RWPE1 (cell line): ENCODE measurements around the gene NFATC2.

Experiments
- CTCF ChIA-PET: fragments of 350-600 bp; sonication (Branson Sonifier 250); formaldehyde crosslinking; extraction: SDS; loops from one replicate; lab custom pipeline; 2021; lab: Yijun Ruan, JAX
- POLR2A ChIA-PET: fragments of 400-600 bp; formaldehyde crosslinking; extraction: SDS; loops from one replicate; lab custom pipeline; 2020; ENCODE audit warnings: antibody characterized with exemption; ENCODE audit not compliant: low non-redundant PET; lab: Yijun Ruan, JAX
- DNase-seq: peaks from one replicate; pipeline ENCODE4 v3.0.0; 2012; ENCODE audit warnings: low spot score
- H3K27ac ChIP-seq: fragments of 450-650 bp; 2 replicates; pipeline ENCODE4 v1.5.1; 2017
- TF ChIP-seq, protein P1 (sequence below): fragments of 450-650 bp; conservative IDR thresholded peaks from 2 replicates; pipeline ENCODE4 v1.5.1; 2017; ENCODE audit warnings: low read depth, mild to moderate bottlenecking

NFATC2 gene

GRCh38 chr20:51353491-51353890 lies 189.0 kb downstream of the NFATC2 start:
- TF ChIP-seq, protein P1, sequence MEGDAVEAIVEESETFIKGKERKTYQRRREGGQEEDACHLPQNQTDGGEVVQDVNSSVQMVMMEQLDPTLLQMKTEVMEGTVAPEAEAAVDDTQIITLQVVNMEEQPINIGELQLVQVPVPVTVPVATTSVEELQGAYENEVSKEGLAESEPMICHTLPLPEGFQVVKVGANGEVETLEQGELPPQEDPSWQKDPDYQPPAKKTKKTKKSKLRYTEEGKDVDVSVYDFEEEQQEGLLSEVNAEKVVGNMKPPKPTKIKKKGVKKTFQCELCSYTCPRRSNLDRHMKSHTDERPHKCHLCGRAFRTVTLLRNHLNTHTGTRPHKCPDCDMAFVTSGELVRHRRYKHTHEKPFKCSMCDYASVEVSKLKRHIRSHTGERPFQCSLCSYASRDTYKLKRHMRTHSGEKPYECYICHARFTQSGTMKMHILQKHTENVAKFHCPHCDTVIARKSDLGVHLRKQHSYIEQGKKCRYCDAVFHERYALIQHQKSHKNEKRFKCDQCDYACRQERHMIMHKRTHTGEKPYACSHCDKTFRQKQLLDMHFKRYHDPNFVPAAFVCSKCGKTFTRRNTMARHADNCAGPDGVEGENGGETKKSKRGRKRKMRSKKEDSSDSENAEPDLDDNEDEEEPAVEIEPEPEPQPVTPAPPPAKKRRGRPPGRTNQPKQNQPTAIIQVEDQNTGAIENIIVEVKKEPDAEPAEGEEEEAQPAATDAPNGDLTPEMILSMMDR: no peak
- ChIA-PET POLR2A (no interaction called here), CTCF (interaction anchor here (0.7 kb wide), 2 partner anchors 31 to 78 kb away, joined by 3 read pairs; no protein-coding TSS in a partner anchor)
- no peak overlapping the region for H3K27ac ChIP-seq
- no peak for DNase-seq

- H3K27ac ChIP-seq: no peak overlapping the region
- no peak for DNase-seq
- POLR2A ChIA-PET: no interaction called here
- TF ChIP-seq, protein P1: no peak
- CTCF ChIA-PET: interaction anchor here (0.7 kb wide), 1 partner anchor 77 kb away, joined by 3 read pairs; no protein-coding TSS in a partner anchor
Measured at GRCh38 chr20:51352791-51353190, 189.7 kb downstream of the NFATC2 start.

DNA sequence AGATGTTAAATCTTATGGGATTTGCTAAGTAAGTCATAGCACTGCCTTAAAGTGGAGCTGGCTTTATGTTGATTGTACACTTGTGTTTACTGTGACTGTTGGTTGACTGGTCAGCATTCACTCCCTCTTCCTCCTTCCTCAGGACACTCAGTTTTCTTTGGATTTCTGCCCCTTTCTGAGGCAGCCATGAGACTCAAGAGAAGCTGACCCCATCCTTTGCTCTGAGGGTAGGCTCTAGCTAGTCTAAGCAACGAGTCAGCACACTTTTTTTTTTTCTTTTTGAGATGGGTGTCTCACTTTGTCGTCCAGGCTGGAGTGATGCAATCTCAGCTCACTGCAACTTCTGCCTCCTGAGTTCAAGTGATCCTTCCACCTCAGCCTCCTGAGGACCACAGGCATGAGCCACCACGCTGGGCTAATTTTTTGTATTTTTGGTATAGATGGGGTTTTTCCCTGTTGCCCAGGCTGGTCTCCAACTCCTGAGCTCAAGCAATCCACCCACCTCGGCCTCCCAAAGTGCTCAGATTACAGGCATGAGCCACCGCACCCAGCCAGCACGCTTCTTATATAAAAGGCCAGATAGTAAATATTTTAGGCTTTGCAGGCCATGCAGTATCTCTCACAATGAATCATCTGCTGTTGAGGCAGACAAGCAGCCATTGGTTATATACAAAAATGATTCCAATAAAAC lies 191.4 kb downstream of the NFATC2 start:
- CTCF ChIA-PET: interaction anchor here (0.6 to 0.9 kb wide), 4 partner anchors 19 to 382 kb away, joined by 3 to 4 read pairs (median 3); no protein-coding TSS in a partner anchor
- DNase-seq: no peak

DNA sequence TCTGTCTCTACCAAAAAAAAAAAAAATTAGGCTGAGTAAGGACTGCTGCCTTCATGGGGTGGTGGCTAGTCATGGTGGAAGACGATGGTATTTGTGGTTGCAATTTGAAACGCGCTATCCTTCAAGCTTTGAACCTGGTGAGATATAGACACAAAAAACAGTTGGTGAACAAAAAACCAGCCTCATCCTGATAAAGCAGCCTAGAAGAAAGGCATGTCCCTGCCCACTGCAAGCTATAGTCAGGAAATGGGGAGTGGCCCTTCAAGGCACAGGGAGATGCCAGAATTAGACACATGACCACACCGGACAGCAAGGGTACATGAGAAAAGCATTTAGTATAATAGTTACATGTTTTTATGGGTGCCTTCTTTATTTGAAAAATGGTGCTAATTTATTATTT lies 193.6 kb downstream of the NFATC2 start:
- TF ChIP-seq, protein P1: no peak
- no peak overlapping the region for H3K27ac ChIP-seq
- CTCF ChIA-PET: no interaction called here
- POLR2A ChIA-PET: no interaction called here
- DNase-seq: no peak

More for the DNA sequence above, 191.4 kb downstream of the NFATC2 start:
- POLR2A ChIA-PET: no interaction called here
- TF ChIP-seq, protein P1: no peak
- peak overlapping the region; percentile 9; the same call in 1 of the 2 replicates for H3K27ac ChIP-seq

GRCh38 chr20:51347831-51348230 lies 194.7 kb downstream of the NFATC2 start:
- TF ChIP-seq, protein P1: no peak
- ChIA-PET CTCF (interaction anchor here (0.5 to 0.6 kb wide), 2 partner anchors 119 to 276 kb away, joined by 3 to 7 read pairs; no protein-coding TSS in a partner anchor), POLR2A (no interaction called here)
- no peak overlapping the region for H3K27ac ChIP-seq
- no peak for DNase-seq

DNA sequence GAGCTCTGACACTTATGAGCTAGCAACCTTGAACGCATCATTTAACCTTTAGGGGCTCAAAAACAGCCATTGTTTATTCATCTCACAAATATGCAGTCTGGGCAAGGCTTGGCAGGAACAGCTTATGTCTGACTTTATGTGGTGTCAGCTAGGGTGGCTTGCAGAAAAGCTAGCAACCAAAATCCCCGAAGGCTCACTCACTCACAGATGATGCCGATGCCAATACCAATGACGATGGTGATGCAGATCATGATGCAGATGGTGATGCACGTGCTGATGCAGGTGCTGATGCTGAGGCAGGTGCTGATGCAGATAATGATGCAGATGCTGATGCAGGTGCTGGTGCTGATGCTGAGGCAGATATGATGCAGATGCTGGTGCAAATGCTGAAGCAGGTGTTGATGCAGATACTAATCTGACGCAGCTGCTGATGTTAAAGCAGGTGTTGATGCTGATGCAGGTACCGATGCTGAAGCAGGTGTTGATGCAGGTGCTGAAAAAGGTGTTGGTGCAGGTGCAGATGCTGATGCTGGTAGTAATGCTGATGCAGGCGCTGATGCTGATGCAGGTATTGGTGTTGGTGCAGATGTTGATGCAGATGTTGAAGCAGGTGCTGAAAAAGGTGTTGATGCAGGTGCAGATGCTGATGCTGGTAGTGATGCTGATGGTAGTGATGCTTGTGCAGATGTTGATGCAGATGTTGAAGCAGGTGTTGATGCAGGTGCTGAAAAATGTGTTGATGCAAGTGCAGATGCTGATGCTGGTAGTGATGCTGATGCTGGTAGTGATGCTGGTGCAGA lies 195.6 kb downstream of the NFATC2 start:
- DNase-seq: peak; percentile 88
- TF ChIP-seq, protein P1: no peak
- ChIA-PET POLR2A (interaction anchor here (0.6 kb wide), 1 partner anchor 20 kb away, joined by 3 read pairs; no protein-coding TSS in a partner anchor), CTCF (interaction anchor here (0.6 to 1.3 kb wide), 3 partner anchors 14 to 372 kb away, joined by 3 read pairs; no protein-coding TSS in a partner anchor)
- peak overlapping the region; percentile 91 for H3K27ac ChIP-seq
